GM19351 (cell line): ENCODE results near the gene EPSTI1.

Source experiments
- ATAC-seq: cut with Tn5 transposase; IDR thresholded peaks from one replicate; pipeline ENCODE4 v1.9.1; 2021; ENCODE audit warnings: mild to moderate bottlenecking, moderate library complexity; ENCODE audit not compliant: unreplicated experiment

EPSTI1 gene

DNA sequence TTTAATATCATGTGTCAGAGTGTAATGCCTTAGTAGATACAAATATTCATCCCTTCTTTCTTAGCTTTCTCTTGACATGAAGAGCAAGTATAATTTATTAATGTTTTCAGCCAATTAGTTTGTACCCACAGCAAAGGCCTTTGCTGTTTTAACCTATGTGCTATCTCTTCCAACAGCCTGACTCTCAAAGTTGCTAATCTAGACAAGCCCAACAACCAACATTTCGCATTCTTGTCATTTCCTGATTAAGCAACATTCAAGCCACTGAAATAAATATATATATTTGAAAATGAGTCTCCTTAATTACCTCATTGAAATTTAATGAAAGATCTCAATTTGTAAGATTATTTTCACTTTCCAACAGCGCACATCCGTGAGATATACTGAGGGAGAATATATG is 18.5 kb downstream of the EPSTI1 start:
- ATAC-seq: no peak

DNA sequence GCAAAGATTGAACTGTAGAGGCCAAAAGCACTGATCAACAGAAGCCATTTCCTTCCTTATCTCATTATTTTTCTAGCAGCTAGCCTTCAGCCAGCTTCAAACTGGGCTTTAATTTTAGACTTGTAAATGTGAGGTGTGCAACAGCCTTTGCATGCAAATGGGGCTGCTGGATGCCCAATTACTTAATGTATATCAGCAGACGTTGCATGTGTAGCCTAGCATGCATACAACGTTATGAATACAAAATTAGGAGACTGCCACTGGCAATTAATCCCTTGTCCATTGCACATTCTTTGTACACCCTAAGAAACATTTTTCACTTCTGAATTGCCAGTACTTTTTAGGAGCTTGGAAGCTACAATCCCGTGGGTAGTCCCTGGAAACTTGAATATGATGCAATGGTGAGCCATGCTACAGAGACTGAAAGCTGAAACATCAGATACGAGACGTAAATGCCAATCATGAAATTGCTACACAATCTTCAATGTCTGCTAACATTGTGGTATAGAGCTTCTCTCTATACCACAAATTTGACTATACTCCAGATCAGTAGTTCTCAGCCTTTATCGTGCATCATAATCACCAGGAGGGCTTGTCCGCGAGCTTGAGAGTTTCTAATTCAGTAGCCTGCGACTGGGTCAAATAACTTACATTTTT is 20.2 kb downstream of the EPSTI1 start:
- no peak for ATAC-seq

GRCh38 chr13:42970824-42971690 is 21.0 kb downstream of the EPSTI1 start:
- ATAC-seq: peak; percentile 62

GRCh38 chr13:42969565-42970172 is 22.4 kb downstream of the EPSTI1 start:
- peak; percentile 67 for ATAC-seq

DNA sequence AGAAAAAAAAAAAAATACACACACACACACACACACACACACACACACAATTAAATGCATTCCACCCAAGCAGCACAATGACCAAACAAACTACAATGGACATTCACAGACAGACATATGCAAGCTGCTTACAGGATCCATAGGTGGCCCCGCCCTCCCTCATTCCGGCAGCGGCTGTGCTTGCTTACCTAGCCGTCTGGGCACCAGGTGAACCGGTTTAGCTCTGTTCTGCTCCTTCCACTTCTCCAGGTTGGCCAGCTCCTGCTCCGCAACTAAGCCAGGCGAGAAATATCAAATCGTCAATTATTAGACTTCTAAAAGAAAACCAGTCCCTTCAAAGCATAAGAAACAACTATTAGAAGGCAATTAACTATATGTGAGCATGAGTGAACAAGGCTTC is 23.1 kb downstream of the EPSTI1 start:
- ATAC-seq: no peak

GRCh38 chr13:42967660-42968059 is 24.4 kb downstream of the EPSTI1 start:
- ATAC-seq: no peak

- ATAC-seq: no peak
Observed at GRCh38 chr13:42965281-42965680, 26.8 kb downstream of the EPSTI1 start.

- no peak for ATAC-seq
Observed at GRCh38 chr13:42964761-42965161, 27.3 kb downstream of the EPSTI1 start.

GRCh38 chr13:42959615-42960014 is 32.4 kb downstream of the EPSTI1 start:
- ATAC-seq: no peak

GRCh38 chr13:42957881-42958280 is 34.2 kb downstream of the EPSTI1 start:
- ATAC-seq: no peak

DNA sequence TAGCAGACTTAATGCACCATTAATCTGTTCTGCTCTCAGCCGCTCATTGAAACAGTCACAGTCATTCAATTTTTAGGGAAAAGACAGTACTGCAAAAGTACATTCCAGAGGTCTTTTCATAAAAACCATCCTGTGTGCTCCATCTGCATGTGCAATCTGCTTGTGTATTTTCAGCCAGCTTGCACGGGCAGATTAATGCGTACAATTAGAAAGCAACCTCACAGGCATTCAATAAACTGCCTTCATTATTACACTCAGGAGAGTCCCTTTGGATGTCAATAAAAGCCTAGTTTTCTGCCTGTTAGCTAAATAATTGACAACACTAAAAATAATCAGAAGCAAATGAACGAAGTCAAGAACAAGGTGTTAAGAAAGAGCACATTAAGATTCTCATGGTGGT is 41.9 kb downstream of the EPSTI1 start:
- no peak for ATAC-seq

- no peak for ATAC-seq
Observed at GRCh38 chr13:42947925-42948324, 44.1 kb downstream of the EPSTI1 start.

DNA sequence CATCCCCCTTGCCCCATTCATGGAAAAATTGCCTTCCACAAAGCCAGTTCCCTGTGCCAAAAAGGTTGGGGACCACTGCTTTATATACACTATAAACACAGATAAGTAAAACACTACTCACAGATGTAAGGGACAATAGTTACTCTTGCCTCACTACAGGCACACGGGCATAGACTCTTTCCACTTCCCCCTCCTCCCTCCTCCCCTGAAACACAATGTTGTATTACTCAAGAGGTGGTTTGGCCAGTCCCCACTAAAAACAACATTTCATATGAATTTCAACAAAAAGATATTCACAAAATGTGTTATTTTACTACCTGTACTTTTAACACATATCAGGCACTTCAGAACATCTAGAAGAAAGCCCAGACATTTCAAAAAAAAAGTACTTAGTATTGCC is 45.1 kb downstream of the EPSTI1 start:
- no peak for ATAC-seq

DNA sequence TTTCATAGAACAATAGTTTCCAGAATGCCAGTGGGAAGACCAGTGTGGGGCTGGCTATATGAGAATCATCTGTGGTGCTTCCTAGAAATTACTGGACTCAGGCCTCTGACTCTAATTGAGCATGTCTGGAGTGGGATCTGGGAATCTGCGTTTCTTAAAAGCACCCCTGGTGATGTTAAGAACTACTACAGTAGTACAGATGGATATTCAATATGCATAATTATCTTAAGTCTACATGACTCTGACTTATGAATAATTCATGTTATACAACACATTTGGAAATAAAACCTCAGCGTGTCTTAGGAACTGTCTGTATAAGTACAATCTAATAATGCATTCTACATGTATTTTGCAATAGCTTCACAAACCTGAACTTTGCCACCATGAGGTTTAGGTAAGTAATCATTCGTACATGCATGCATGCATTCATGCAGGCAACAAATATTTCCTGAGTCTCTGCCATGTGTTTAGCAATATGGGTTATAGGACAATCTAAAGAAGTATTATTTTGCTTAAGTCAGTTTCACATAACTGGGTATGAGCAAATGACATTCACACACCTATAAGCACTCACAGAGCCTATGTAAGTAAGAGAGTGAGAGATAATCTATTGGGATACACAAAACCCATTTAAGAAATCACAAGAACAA is 62.0 kb downstream of the EPSTI1 start:
- ATAC-seq: no peak

DNA sequence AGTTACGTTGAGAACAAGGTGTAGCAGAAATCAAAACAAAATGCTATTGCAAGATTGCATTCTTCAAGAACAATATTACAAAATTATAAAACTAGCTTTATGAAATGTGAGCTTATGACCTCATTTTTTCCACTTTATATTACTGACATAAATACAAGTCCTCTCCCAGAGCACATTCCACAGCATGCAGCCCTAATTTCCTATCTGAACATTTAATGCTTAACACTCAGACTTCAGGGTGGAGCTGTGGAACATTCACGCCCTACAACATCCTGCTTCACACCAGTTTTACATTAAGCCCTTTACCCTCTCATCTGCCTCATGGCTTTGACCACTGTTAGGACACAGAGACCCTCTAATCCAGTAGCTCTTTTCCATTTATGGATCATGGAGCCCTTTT is 65.5 kb downstream of the EPSTI1 start:
- ATAC-seq: no peak

GRCh38 chr13:42926043-42926442 is 66.0 kb downstream of the EPSTI1 start:
- ATAC-seq: no peak

- ATAC-seq: no peak
Observed at GRCh38 chr13:42925626-42926025, 66.4 kb downstream of the EPSTI1 start.

DNA sequence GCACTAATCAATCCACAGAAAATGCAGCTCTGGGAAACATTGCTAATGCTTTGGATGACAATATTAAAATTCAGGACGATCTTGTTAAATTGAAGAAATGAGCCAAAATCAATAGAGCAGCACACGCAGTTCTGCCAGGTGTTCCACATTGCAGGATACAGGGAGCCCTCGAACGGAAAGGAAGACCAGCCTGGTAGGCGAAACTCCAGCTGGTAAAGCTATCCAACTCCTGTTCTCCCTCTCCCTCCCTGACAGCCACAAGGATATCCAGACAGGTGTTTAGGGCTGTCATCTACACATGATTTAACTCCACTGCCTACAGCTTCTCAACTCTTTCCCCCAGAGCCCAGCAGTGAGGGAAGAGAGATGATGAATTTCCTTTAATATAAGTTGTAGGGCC is 67.7 kb downstream of the EPSTI1 start:
- ATAC-seq: no peak

DNA sequence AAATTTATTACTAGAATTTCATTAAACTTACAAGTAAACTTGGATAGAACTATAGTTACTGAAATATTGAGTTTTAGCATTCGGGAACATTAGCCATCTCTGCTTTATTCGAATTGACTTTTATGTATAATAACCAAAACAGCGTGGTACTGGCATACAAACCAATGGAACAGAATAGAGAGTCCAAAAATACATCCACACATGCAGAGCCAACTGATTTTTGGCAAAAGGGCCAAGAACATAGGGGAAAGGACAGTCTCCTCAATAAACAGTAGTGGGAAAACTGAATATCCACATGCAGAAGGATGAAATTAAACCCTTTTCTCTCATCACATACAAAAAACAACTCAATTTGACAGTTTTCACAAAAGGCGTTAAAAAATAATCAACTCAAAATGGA is 84.3 kb downstream of the EPSTI1 start:
- ATAC-seq: no peak

DNA sequence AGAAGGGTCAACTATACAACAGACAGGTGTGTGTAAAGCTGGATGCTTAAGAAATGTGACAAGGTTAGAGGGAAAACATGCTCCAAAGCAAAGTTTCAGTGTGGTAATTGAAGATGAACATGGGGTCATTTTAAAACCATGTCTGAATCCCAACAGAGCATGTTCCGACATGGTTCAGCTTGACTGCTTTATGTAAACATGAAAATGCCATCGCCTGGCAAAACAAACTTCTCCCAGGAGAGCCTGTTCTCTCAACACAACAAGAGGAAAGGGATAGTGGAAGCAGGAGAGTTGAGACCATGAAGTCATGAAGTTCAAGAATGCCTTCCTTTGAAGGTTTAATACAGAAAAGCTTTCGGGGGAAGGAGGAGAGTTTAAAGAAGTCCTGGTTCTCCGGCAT is 85.8 kb downstream of the EPSTI1 start:
- no peak for ATAC-seq

GRCh38 chr13:42905579-42905978 is 86.5 kb downstream of the EPSTI1 start:
- no peak for ATAC-seq

DNA sequence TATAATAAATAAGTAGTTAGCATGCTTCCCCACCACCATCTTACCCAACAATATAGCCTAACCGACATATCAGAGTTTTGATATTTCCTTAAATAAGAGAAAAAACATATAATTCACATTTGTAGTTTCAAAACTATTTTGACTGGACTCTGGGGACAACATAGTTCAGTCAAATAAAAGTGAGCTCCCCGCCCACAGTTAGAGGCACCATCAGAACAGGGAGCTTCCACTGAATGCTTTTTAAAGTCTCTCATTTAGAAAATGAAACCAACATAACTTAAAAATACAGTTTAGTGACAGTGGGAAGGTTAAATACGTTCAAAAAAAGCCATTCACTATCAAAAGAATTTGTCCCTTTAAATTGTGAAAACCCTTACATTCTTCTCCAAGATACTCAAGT is 92.8 kb downstream of the EPSTI1 start:
- ATAC-seq: peak; percentile 63
